Lung (tissue), 12 donors: ENCODE results near the gene MAP3K6. TPM values are rescaled to one million over a fixed set of nuclear protein-coding genes. Genes with fewer than 3 reads are reported as not detected.
A peak's percentile ranks its signal among the peaks of the same experiment; 100 is the strongest.

Source experiments
- ATAC-seq: fragments of 200-7000 bp; cut with Tn5 transposase; one replicate; pipeline ENCODE4 v1.9.1; 2020; ENCODE audit warnings: moderate number of reproducible peaks; ENCODE audit not compliant: insufficient read depth, low FRiP score
- DNase-seq, 3 donors: peaks; one replicate each; pipeline ENCODE4 v3.0.0-alpha.2; 2013 to 2017
- H3K27ac ChIP-seq, 2 donors: one replicate each; pipeline ENCODE4 v1.5.1; 2013; ENCODE audit warnings: mild to moderate bottlenecking in 2 of 2, moderate library complexity in 2 of 2, control low read depth in 1 of 2, inconsistent platforms in 1 of 2, low read depth in 1 of 2, low read length in 1 of 2
- H3K27me3 ChIP-seq, 3 donors: one replicate each; pipeline ENCODE4 v1.5.1; 2013; ENCODE audit warnings: low read length in 2 of 3; ENCODE audit not compliant: control insufficient read depth in 3 of 3, insufficient read depth in 3 of 3
- H3K36me3 ChIP-seq, 4 donors: one replicate each; pipeline ENCODE4 v1.5.1; 2013; ENCODE audit warnings: low read length in 4 of 4, mild to moderate bottlenecking in 1 of 4, moderate library complexity in 1 of 4; ENCODE audit not compliant: control insufficient read depth in 4 of 4, insufficient read depth in 4 of 4
- H3K4me1 ChIP-seq, 5 donors: one replicate each; pipeline ENCODE4 v1.5.1; 2013; ENCODE audit warnings: low read length in 5 of 5, mild to moderate bottlenecking in 2 of 5, moderate library complexity in 1 of 5; ENCODE audit not compliant: control insufficient read depth in 5 of 5, insufficient read depth in 5 of 5
- H3K4me3 ChIP-seq: one replicate; pipeline ENCODE4 v1.5.1; 2013; ENCODE audit warnings: mild to moderate bottlenecking, control low read depth, moderate library complexity
- H3K9ac ChIP-seq, 2 donors: one replicate each; pipeline ENCODE4 v1.5.1; 2013; ENCODE audit warnings: low read length in 2 of 2, control low read depth in 1 of 2; ENCODE audit not compliant: insufficient read depth in 1 of 2
- H3K9me3 ChIP-seq, 4 donors: one replicate each; pipeline ENCODE4 v1.5.1; 2013; ENCODE audit warnings: low read length in 3 of 4, mild to moderate bottlenecking in 1 of 4, moderate library complexity in 1 of 4; ENCODE audit not compliant: control insufficient read depth in 4 of 4, insufficient read depth in 3 of 4
- WGBS, 2 donors: extraction: QIAGEN DNeasy Blood & Tissue Kit; methylation state at CpG; one replicate each; pipeline ENCODE4 v1.1.7; 2013; 5-methylcytosine and 5-hydroxymethylcytosine counted together
- polyA plus RNA-seq, 2 donors: library from polyadenylated mRNA; stranded (reverse); fragments of 200-250 nt; gene quantifications; one replicate each; pipeline ENCODE4 v1.2.1, GENCODE V29; 2013
- total RNA-seq, 2 donors: library from RNA; depleted of rRNA in 1 of 2; stranded (reverse); fragments of >200 nt in 1 of 2; gene quantifications; one replicate each; pipeline ENCODE4 v1.2.1, GENCODE V29; 2014 to 2021
- TF ChIP-seq, protein P1 (sequence below): IDR thresholded peaks from 2 replicates; pipeline ENCODE4 v1.5.1; 2012; ENCODE audit warnings: mild to moderate bottlenecking; ENCODE audit errors: control extremely low read depth, extremely low read depth
- donor health status: control.
- donor health status: control.
- donor health status: Bipolar disorder and iron deficiency.
- donor health status: healthy.
- donor health status: DM: yes; HTN: yes; CAD: no.

The MAP3K6 gene
- total and polyA plus RNA-seq, 4 donors, result 17.0 to 96.6 (median 62.8) TPM

DNA sequence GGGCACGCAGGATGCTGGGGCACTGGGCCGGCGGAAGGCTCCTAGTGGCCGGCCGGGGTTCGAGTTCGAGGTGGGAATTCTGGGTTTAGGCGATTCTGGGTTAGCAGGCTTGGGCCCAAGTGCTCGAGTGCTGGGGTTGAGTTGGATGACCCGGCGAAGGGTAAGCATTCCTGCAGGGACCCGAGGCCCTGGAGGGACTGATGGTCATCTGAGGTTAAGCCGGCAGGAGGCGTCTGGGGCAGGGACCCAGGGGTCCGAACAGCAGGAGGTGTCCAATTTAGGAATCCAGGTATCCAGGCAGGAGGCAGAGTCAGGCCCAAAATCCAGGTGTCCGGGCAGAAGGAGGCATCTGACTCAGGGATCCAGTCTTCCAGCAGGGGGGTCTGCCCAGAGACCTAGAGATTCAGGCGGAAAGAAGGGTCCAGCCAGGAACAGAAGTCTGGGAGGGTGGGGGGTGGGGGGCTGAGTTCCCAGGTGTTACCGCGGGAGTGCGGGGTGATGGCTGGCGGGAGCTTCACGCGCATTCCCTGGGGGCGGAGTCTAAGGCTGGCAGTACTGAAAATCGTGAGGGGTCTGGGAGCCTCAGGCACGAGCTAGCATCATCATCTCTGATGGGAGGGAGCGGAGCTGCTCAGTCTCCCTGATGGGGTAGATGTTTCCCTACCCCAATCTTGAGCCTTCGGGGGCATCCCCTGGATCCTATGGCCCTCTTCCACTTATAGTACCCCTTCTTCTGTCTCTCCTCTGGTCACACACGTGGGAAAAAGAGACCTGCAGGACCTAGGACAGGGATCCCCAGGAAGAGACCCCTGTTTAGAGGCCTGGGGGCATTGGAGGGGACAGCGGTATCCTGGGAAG, 26.2 kb upstream of the MAP3K6 start:
- peaks cover 0 to 22% (median 12%) of the 10 kb centered on the region in 5 donors for H3K4me1 ChIP-seq
- TF ChIP-seq, protein P1, sequence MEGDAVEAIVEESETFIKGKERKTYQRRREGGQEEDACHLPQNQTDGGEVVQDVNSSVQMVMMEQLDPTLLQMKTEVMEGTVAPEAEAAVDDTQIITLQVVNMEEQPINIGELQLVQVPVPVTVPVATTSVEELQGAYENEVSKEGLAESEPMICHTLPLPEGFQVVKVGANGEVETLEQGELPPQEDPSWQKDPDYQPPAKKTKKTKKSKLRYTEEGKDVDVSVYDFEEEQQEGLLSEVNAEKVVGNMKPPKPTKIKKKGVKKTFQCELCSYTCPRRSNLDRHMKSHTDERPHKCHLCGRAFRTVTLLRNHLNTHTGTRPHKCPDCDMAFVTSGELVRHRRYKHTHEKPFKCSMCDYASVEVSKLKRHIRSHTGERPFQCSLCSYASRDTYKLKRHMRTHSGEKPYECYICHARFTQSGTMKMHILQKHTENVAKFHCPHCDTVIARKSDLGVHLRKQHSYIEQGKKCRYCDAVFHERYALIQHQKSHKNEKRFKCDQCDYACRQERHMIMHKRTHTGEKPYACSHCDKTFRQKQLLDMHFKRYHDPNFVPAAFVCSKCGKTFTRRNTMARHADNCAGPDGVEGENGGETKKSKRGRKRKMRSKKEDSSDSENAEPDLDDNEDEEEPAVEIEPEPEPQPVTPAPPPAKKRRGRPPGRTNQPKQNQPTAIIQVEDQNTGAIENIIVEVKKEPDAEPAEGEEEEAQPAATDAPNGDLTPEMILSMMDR, result no peak
- peak in 1 of 3 donors; percentile 42 for DNase-seq
- H3K27ac ChIP-seq, result peak overlapping the region; percentile 2 to 61
- H3K4me3 ChIP-seq, result no peak overlapping the region
- peaks cover 0 to 2% (median 0%) of the 10 kb centered on the region in 4 donors for H3K9me3 ChIP-seq
- no peaks in the 10 kb centered on the region for H3K27me3 ChIP-seq
- WGBS, 2 donors, result 39 to 40% methylated on average over 30 of the region's 30 CpGs
- H3K9ac ChIP-seq, result peak overlapping the region; percentile 23 to 49
- no peak for ATAC-seq
- no peaks in the 10 kb centered on the region for H3K36me3 ChIP-seq

DNA sequence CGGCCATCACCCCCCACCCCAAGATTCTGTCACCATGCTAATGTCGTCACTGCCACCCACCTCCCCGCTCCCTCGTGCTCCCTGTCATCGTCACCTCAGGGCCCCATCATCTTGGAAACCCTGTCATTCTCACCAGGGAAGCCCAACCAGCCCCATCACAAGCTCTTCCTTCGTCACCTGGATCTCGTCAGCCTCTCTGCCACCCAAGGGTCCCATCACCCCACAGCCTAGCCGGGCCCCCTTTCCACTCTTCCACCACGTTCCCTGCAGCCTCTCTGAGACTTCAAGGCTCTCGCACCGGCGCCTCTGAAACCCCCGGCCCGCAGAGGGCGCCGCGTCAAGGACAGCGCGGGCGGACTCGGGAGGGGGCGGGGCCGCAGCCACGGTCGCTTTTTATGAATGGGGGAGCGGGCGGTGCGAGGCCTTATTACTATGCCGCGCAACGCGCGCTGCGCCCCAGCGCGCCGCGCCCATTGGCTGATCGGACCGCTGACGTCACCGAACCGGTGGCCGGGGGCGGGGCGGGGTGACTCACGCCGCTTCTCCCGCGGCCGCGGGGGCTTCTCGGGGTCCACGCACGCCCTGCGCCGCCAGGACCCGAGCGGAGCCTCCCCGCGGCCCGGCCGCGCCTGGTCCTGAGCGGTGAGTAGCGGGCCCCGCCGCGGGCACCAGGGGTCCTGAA, 25.5 kb upstream of the MAP3K6 start, which contains the start of gene GPR3:
Gene GPR3 (plus strand): TSS at position 527 of the 682 bp plus-strand sequence. CDS start 1,177 bp downstream, outside the sequence.
- TF ChIP-seq, protein P1, result peak; percentile 30
- no peaks in the 10 kb centered on the region for H3K36me3 ChIP-seq
- H3K4me3 ChIP-seq, result no peak within 1 kb of the TSS
- peak; percentile 89 to 93 (median 91) for DNase-seq
- H3K9ac ChIP-seq, result peak within 1 kb of the TSS; percentile 45 to 49
- peak; percentile 87 for ATAC-seq
- H3K9me3 ChIP-seq, result peaks cover 0 to 2% (median 0%) of the 10 kb centered on the region in 4 donors
- WGBS, 2 donors, result 2 to 3% methylated on average over 65 to 69 of the region's 69 CpGs
- peaks cover 0 to 20% (median 12%) of the 10 kb centered on the region in 5 donors for H3K4me1 ChIP-seq
- peak within 1 kb of the TSS; percentile 69 to 82 for H3K27ac ChIP-seq
- no peaks in the 10 kb centered on the region for H3K27me3 ChIP-seq

- TF ChIP-seq, protein P1, result no peak
- Histone ChIP-seq H3K27ac (peak overlapping the region; percentile 69 to 82), H3K4me3 (no peak overlapping the region), H3K4me1 (peaks cover 0 to 18% (median 12%) of the 10 kb centered on the region in 5 donors), H3K36me3 (no peaks in the 10 kb centered on the region), H3K9ac (peak overlapping the region in 1 of 2 donors; percentile 45), H3K9me3 (peaks cover 0 to 2% (median 0%) of the 10 kb centered on the region in 4 donors), H3K27me3 (no peaks in the 10 kb centered on the region)
- WGBS, 2 donors, result 10 to 15% methylated on average over 13 of the region's 13 CpGs
- peak; percentile 58 to 64 (median 59) for DNase-seq
- ATAC-seq, result no peak
Measured at GRCh38 chr1:27391511-27392095, 24.8 kb upstream of the MAP3K6 start.
